WTC11 (cell line): ENCODE results near the gene SLC34A1. TPM values are rescaled to one million over a fixed set of nuclear protein-coding genes. Genes with fewer than 3 reads are reported as not detected.

Experiments used
- ATAC-seq: fragments of 200-7000 bp; cut with Tn5 transposase; 2 replicates; pipeline ENCODE4 v1.10.0; 2021; ENCODE audit warnings: mild to moderate bottlenecking, moderate library complexity
- CTCF ChIA-PET: fragments of 300-600 bp; sonication (Branson Sonifier 250); formaldehyde crosslinking; loops from one replicate; lab custom pipeline; 2021; ENCODE audit warnings: antibody characterized with exemption; lab: Charles Lee
- POLR2A ChIA-PET: fragments of 350-600 bp; sonication (Branson Sonifier 250); formaldehyde crosslinking; loops from one replicate; lab custom pipeline; 2021; ENCODE audit warnings: antibody characterized with exemption; lab: Charles Lee
- DNase-seq: peaks from one replicate; pipeline ENCODE4 v3.0.0; 2021; ENCODE audit warnings: low spot score
- H3K27ac Mint-ChIP-seq: 2 replicates; pipeline ENCODE4 v1.8.0; 2021; ENCODE audit warnings: mixed read lengths
- H3K27me3 Mint-ChIP-seq: 2 replicates; pipeline ENCODE4 v1.8.0; 2021; ENCODE audit warnings: low read depth, mild to moderate bottlenecking, moderate library complexity, mixed read lengths
- H3K36me3 Mint-ChIP-seq: 2 replicates; pipeline ENCODE4 v1.8.0; 2021; ENCODE audit warnings: mixed read lengths
- H3K4me1 Mint-ChIP-seq: 2 replicates; pipeline ENCODE4 v1.8.0; 2022; ENCODE audit warnings: mixed read lengths
- H3K4me3 Mint-ChIP-seq: 2 replicates; pipeline ENCODE4 v1.8.0; 2021; ENCODE audit warnings: mild to moderate bottlenecking, moderate library complexity, mixed read lengths
- H3K9me3 Mint-ChIP-seq: 2 replicates; pipeline ENCODE4 v1.8.0; 2021; ENCODE audit warnings: mixed read lengths
- ATF1 ChIP-seq: sonication (generic); formaldehyde crosslinking; IDR thresholded peaks from 2 replicates; pipeline ENCODE4 v1.8.1; 2023; ENCODE audit warnings: mild to moderate bottlenecking, moderate library complexity, missing genetic modification reagents
- ATF2 ChIP-seq: sonication (generic); formaldehyde crosslinking; IDR thresholded peaks from 2 replicates; pipeline ENCODE4 v1.8.1; 2022; ENCODE audit warnings: low read depth, missing genetic modification reagents, borderline replicate concordance
- ETV6 ChIP-seq: sonication (generic); formaldehyde crosslinking; IDR thresholded peaks from 2 replicates; pipeline ENCODE4 v1.8.1; 2022; ENCODE audit warnings: mild to moderate bottlenecking, missing genetic modification reagents
- FOXK1 ChIP-seq: sonication (generic); formaldehyde crosslinking; IDR thresholded peaks from 2 replicates; pipeline ENCODE4 v1.8.0; 2022; ENCODE audit warnings: mild to moderate bottlenecking, moderate library complexity, missing genetic modification reagents
- FOXP1 ChIP-seq: sonication (generic); formaldehyde crosslinking; IDR thresholded peaks from 2 replicates; pipeline ENCODE4 v1.8.0; 2022; ENCODE audit warnings: missing genetic modification reagents, mild to moderate bottlenecking, moderate library complexity, borderline replicate concordance
- FOXP4 ChIP-seq: sonication (generic); formaldehyde crosslinking; IDR thresholded peaks from 2 replicates; pipeline ENCODE4 v1.8.0; 2022; ENCODE audit warnings: mild to moderate bottlenecking, missing genetic modification reagents
- IRF2 ChIP-seq: sonication (generic); formaldehyde crosslinking; IDR thresholded peaks from 2 replicates; pipeline ENCODE4 v1.8.0; 2022; ENCODE audit warnings: low read depth, missing genetic modification reagents, borderline replicate concordance
- MYBL2 ChIP-seq: sonication (generic); formaldehyde crosslinking; IDR thresholded peaks from 2 replicates; pipeline ENCODE4 v1.8.1; 2023; ENCODE audit warnings: mild to moderate bottlenecking, moderate library complexity, missing genetic modification reagents
- NFATC4 ChIP-seq: fragments of 250-450 bp; sonication (Bioruptor Pico); IDR thresholded peaks from 2 replicates; pipeline ENCODE4 v1.9.0; 2021; ENCODE audit warnings: mild to moderate bottlenecking
- NR1H2 ChIP-seq: sonication (generic); formaldehyde crosslinking; IDR thresholded peaks from 2 replicates; pipeline ENCODE4 v1.9.0; 2021; ENCODE audit warnings: mild to moderate bottlenecking, moderate library complexity, missing genetic modification reagents
- NR3C1 ChIP-seq: sonication (generic); formaldehyde crosslinking; conservative IDR thresholded peaks from 2 replicates; pipeline ENCODE4 v1.8.1; 2023; ENCODE audit warnings: low read depth, mild to moderate bottlenecking, missing genetic modification reagents
- OVOL2 ChIP-seq: fragments of 250-450 bp; sonication (Bioruptor Pico); IDR thresholded peaks from 2 replicates; pipeline ENCODE4 v1.9.0; 2021; ENCODE audit warnings: mild to moderate bottlenecking, borderline replicate concordance
- PRRX2 ChIP-seq: fragments of 250-450 bp; sonication (Bioruptor Pico); IDR thresholded peaks from 2 replicates; pipeline ENCODE4 v1.8.0; 2021; ENCODE audit warnings: mild to moderate bottlenecking
- SMAD4 ChIP-seq: sonication (generic); formaldehyde crosslinking; IDR thresholded peaks from 2 replicates; pipeline ENCODE4 v1.8.0; 2022; ENCODE audit warnings: mild to moderate bottlenecking, missing genetic modification reagents
- SOX15 ChIP-seq: fragments of 250-450 bp; sonication (Bioruptor Pico); IDR thresholded peaks from 2 replicates; pipeline ENCODE4 v1.9.0; 2021; ENCODE audit warnings: mild to moderate bottlenecking
- SP1 ChIP-seq: sonication (generic); formaldehyde crosslinking; conservative IDR thresholded peaks from 2 replicates; pipeline ENCODE4 v1.8.1; 2022; ENCODE audit warnings: missing genetic modification reagents
- ZNF396 ChIP-seq: fragments of 250-450 bp; sonication (Bioruptor Pico); IDR thresholded peaks from 2 replicates; pipeline ENCODE4 v1.8.0; 2021; ENCODE audit warnings: mild to moderate bottlenecking, moderate library complexity, borderline replicate concordance
- ZNF416 ChIP-seq: fragments of 250-450 bp; sonication (Bioruptor Pico); IDR thresholded peaks from 2 replicates; pipeline ENCODE4 v1.9.0; 2021; ENCODE audit warnings: mild to moderate bottlenecking, inconsistent platforms
- total RNA-seq: library from RNA; stranded (reverse); gene quantifications from 3 replicates; pipeline ENCODE4 v1.2.3, GENCODE V29; 2021
- TF ChIP-seq, protein P1 (sequence below): sonication (generic); formaldehyde crosslinking; IDR thresholded peaks from 2 replicates; pipeline ENCODE4 v1.8.1; 2022; ENCODE audit warnings: mild to moderate bottlenecking, missing genetic modification reagents, moderate library complexity, borderline replicate concordance
- TF ChIP-seq, protein P2 (sequence below): fragments of 250-450 bp; sonication (Bioruptor Pico); IDR thresholded peaks from 2 replicates; pipeline ENCODE4 v1.9.0; 2021; ENCODE audit warnings: mild to moderate bottlenecking
- TF ChIP-seq, protein P3 (sequence below): sonication (generic); formaldehyde crosslinking; IDR thresholded peaks from 2 replicates; pipeline ENCODE4 v1.8.1; 2022; ENCODE audit warnings: mild to moderate bottlenecking, moderate library complexity, missing genetic modification reagents
- TF ChIP-seq, protein P4 (sequence below): sonication (generic); formaldehyde crosslinking; IDR thresholded peaks from 2 replicates; pipeline ENCODE4 v1.8.1; 2022; ENCODE audit warnings: low read depth, mild to moderate bottlenecking, moderate library complexity, missing genetic modification reagents, borderline replicate concordance

The SLC34A1 gene
- total RNA-seq, 1 experiment from 2014 or later = not detected

DNA sequence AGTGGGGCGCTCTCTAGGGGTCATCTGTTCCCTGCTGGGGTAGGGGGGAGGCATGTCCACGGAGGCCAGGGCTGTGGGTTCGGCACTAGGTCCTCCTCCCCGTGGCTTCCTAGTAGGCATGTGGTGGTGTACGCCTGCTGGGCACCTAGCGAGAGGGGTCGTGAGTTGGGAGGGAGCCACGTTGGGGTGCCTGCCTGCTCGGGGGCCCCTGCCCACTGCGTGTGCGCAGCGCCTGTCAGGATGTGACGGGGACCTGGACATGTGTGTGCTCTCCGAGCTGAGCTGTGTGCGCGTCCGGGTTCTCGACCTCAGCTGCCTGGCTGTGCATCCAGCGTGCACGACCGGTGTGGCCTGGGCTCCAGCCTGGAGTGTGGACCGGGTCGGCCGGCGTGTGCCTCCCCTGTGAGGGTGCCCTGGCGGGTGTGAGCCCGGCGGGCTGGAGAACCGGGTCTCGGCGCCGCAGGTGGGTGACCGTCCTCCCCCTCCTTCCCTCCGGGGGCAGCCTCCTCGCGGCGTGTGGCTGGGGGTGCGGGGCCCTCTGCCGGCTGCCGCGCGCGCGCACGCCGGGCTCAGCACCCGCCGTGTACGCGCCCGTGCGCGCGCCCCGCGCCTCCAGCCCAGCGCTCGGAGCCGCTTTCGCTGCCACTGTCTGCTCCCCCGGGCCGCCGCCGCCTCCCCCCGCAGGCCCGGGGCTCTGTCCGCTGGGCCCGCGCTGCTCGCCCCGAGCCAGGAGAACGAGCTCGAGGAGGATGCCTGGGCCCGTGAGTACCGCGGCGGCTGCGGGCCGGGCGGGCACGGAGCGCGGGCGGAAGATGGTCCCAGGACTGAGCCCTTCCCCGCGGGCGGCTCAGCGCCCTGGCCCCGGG, 62.2 kb downstream of the SLC34A1 start, which contains the start of gene PRR7 (continued):
- TF ChIP-seq, protein P1, sequence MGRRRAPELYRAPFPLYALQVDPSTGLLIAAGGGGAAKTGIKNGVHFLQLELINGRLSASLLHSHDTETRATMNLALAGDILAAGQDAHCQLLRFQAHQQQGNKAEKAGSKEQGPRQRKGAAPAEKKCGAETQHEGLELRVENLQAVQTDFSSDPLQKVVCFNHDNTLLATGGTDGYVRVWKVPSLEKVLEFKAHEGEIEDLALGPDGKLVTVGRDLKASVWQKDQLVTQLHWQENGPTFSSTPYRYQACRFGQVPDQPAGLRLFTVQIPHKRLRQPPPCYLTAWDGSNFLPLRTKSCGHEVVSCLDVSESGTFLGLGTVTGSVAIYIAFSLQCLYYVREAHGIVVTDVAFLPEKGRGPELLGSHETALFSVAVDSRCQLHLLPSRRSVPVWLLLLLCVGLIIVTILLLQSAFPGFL (CRISPR knock-in tag) = no peak
- no peak for TF ChIP-seq SP1 (CRISPR knock-in tag)
- no peak for TF ChIP-seq SOX15 (CRISPR knock-in tag)
- TF ChIP-seq PRRX2 (CRISPR knock-in tag) = no peak
- TF ChIP-seq, protein P2, sequence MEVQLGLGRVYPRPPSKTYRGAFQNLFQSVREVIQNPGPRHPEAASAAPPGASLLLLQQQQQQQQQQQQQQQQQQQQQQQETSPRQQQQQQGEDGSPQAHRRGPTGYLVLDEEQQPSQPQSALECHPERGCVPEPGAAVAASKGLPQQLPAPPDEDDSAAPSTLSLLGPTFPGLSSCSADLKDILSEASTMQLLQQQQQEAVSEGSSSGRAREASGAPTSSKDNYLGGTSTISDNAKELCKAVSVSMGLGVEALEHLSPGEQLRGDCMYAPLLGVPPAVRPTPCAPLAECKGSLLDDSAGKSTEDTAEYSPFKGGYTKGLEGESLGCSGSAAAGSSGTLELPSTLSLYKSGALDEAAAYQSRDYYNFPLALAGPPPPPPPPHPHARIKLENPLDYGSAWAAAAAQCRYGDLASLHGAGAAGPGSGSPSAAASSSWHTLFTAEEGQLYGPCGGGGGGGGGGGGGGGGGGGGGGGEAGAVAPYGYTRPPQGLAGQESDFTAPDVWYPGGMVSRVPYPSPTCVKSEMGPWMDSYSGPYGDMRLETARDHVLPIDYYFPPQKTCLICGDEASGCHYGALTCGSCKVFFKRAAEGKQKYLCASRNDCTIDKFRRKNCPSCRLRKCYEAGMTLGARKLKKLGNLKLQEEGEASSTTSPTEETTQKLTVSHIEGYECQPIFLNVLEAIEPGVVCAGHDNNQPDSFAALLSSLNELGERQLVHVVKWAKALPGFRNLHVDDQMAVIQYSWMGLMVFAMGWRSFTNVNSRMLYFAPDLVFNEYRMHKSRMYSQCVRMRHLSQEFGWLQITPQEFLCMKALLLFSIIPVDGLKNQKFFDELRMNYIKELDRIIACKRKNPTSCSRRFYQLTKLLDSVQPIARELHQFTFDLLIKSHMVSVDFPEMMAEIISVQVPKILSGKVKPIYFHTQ (CRISPR knock-in tag) = no peak
- TF ChIP-seq OVOL2 (CRISPR knock-in tag) = no peak
- TF ChIP-seq MYBL2 (CRISPR knock-in tag) = no peak
- no peak for TF ChIP-seq ZNF396 (CRISPR knock-in tag)
- no peak for TF ChIP-seq NR3C1 (CRISPR knock-in tag)
- no peak for TF ChIP-seq NR1H2 (CRISPR knock-in tag)
- TF ChIP-seq IRF2 (CRISPR knock-in tag) = no peak
- TF ChIP-seq NFATC4 (CRISPR knock-in tag) = 0 out of 2 replicates have a peak, but pooled peaks have one; percentile 33

DNA sequence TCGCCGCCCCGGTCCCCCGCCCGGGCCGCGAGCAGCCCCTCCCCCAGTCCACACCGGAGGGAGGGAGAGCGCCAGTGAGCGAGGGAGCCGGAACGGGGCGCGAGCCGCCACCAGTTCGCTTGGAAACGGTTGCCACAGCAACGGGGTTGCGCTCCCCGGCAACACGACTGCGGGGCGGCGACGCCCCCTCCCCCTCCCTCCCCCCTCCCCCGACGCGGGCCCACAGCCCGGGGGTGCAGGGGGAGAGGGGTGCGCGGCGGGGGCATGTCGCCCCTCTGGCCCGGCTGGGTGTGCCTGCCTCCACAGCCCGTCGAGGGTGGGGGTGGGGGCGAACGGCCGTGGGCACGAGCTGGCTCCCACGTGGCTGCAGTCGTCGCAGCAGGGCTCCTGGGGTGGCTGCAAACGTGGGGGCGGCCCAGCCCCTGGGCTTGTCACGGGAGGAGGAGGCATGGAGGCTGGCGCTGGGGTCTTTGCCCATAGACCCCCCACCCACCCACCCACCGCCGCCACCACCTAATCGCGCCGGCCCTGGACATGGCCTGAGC, 62.9 kb downstream of the SLC34A1 start:
- DNase-seq (peak; percentile 78), ATAC-seq (peak; percentile 7)
- TF ChIP-seq SOX15 (CRISPR knock-in tag) (no peak), ATF2 (no peak), NR3C1 (CRISPR knock-in tag) (no peak), ZNF416 (no peak), SP1 (CRISPR knock-in tag) (no peak), ETV6 (CRISPR knock-in tag) (0 out of 2 replicates have a peak, but pooled peaks have one; percentile 26), FOXK1 (CRISPR knock-in tag) (0 out of 2 replicates have a peak, but pooled peaks have one; percentile 27), ATF1 (CRISPR knock-in tag) (no peak), SMAD4 (CRISPR knock-in tag) (no peak), FOXP1 (CRISPR knock-in tag) (0 out of 2 replicates have a peak, but pooled peaks have one; percentile 17), FOXP4 (CRISPR knock-in tag) (0 out of 2 replicates have a peak, but pooled peaks have one; percentile 64)
- TF ChIP-seq, protein P3, sequence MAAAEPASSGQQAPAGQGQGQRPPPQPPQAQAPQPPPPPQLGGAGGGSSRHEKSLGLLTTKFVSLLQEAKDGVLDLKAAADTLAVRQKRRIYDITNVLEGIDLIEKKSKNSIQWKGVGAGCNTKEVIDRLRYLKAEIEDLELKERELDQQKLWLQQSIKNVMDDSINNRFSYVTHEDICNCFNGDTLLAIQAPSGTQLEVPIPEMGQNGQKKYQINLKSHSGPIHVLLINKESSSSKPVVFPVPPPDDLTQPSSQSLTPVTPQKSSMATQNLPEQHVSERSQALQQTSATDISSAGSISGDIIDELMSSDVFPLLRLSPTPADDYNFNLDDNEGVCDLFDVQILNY (CRISPR knock-in tag) = 0 out of 2 replicates have a peak, but pooled peaks have one; percentile 6
- TF ChIP-seq, protein P4, sequence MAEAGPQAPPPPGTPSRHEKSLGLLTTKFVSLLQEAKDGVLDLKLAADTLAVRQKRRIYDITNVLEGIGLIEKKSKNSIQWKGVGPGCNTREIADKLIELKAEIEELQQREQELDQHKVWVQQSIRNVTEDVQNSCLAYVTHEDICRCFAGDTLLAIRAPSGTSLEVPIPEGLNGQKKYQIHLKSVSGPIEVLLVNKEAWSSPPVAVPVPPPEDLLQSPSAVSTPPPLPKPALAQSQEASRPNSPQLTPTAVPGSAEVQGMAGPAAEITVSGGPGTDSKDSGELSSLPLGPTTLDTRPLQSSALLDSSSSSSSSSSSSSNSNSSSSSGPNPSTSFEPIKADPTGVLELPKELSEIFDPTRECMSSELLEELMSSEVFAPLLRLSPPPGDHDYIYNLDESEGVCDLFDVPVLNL (CRISPR knock-in tag) = peak; percentile 20; the same call in 1 of the 2 replicates
- Mint-ChIP-seq H3K27ac (no peak overlapping the region), H3K4me1 (peaks cover 48% of the 10 kb centered on the region), H3K9me3 (no peaks in the 10 kb centered on the region), H3K4me3 (peak overlapping the region; percentile 60), H3K27me3 (peaks cover 43% of the 10 kb centered on the region), H3K36me3 (no peaks in the 10 kb centered on the region)
- POLR2A ChIA-PET = interaction anchor here (0.6 to 5.8 kb wide), 14 partner anchors 8 to 316 kb away, joined by 3 to 38 read pairs (median 4); partner anchors contain the start of genes DDX41, GRK6, NSD1 and PDLIM7
- CTCF ChIA-PET = interaction anchor here (0.6 to 15.8 kb wide), 18 partner anchors 8 to 136 kb away, joined by 3 to 171 read pairs (median 8); partner anchors contain the start of genes GRK6, MXD3 and SLC34A1
